ENCODE data around the gene FHL3. TPM values are rescaled to one million over a fixed set of nuclear protein-coding genes. Genes with fewer than 3 reads are reported as not detected.

The FHL3 gene
- total RNA-seq, 1 donor from 2014 or later, result 40.4 TPM

- no peak for DNase-seq (ENCODE audit: extremely low spot score, unreplicated experiment)
- TF ChIP-seq CTCF (IDR thresholded peaks at IDR 0.05), result no peak
- Mint-ChIP-seq H3K27me3 (ENCODE audit: unreplicated experiment) (peaks cover 44% of the 10 kb centered on the region), H3K36me3 (ENCODE audit: unreplicated experiment) (peaks cover 6% of the 10 kb centered on the region), H3K4me1 (ENCODE audit: unreplicated experiment) (peaks cover 21% of the 10 kb centered on the region), H3K9me3 (ENCODE audit: unreplicated experiment) (no peaks in the 10 kb centered on the region), H3K27ac (ENCODE audit: unreplicated experiment) (no peak overlapping the region), H3K4me3 (ENCODE audit: unreplicated experiment) (peak overlapping the region; percentile 29)
Measured at GRCh38 chr1:38045401-38046332, 40.4 kb upstream of the FHL3 start.

- Mint-ChIP-seq H3K4me3 (ENCODE audit: unreplicated experiment) (peak overlapping the region; percentile 74), H3K4me1 (ENCODE audit: unreplicated experiment) (peaks cover 16% of the 10 kb centered on the region), H3K27me3 (ENCODE audit: unreplicated experiment) (peaks cover 52% of the 10 kb centered on the region), H3K27ac (ENCODE audit: unreplicated experiment) (no peak overlapping the region), H3K36me3 (ENCODE audit: unreplicated experiment) (peaks cover 6% of the 10 kb centered on the region), H3K9me3 (ENCODE audit: unreplicated experiment) (no peaks in the 10 kb centered on the region)
- no peak for TF ChIP-seq CTCF (IDR thresholded peaks at IDR 0.05)
- DNase-seq (ENCODE audit: extremely low spot score, unreplicated experiment), result no peak
Measured at GRCh38 chr1:38044221-38045215, 39.2 kb upstream of the FHL3 start.

GRCh38 chr1:38043036-38043747, 37.9 kb upstream of the FHL3 start:
- peaks cover 6% of the 10 kb centered on the region for H3K36me3 Mint-ChIP-seq (ENCODE audit: unreplicated experiment)
- H3K4me3 Mint-ChIP-seq (ENCODE audit: unreplicated experiment), result peak overlapping the region; percentile 30
- peaks cover 16% of the 10 kb centered on the region for H3K4me1 Mint-ChIP-seq (ENCODE audit: unreplicated experiment)
- no peak overlapping the region for H3K27ac Mint-ChIP-seq (ENCODE audit: unreplicated experiment)
- H3K27me3 Mint-ChIP-seq (ENCODE audit: unreplicated experiment), result peaks cover 55% of the 10 kb centered on the region
- TF ChIP-seq CTCF (IDR thresholded peaks at IDR 0.05), result no peak
- no peaks in the 10 kb centered on the region for H3K9me3 Mint-ChIP-seq (ENCODE audit: unreplicated experiment)
- DNase-seq (ENCODE audit: extremely low spot score, unreplicated experiment), result no peak

GRCh38 chr1:38041936-38042834, 36.9 kb upstream of the FHL3 start:
- Mint-ChIP-seq H3K4me1 (ENCODE audit: unreplicated experiment) (peaks cover 11% of the 10 kb centered on the region), H3K27me3 (ENCODE audit: unreplicated experiment) (peaks cover 52% of the 10 kb centered on the region), H3K4me3 (ENCODE audit: unreplicated experiment) (no peak overlapping the region), H3K27ac (ENCODE audit: unreplicated experiment) (no peak overlapping the region), H3K36me3 (ENCODE audit: unreplicated experiment) (peaks cover 6% of the 10 kb centered on the region), H3K9me3 (ENCODE audit: unreplicated experiment) (no peaks in the 10 kb centered on the region)
- no peak for DNase-seq (ENCODE audit: extremely low spot score, unreplicated experiment)
- no peak for TF ChIP-seq CTCF (IDR thresholded peaks at IDR 0.05)
